ACHN (cell line): Measurements from ENCODE around the gene OR2J3.
"Not testable (repeated sequence)": the region's sequence is repeated elsewhere in the genome, so short reads cannot be mapped to it uniquely, and the experiment has no call there.

Experiments used
- DNase-seq: peaks from one replicate; pipeline ENCODE4 v3.0.0-alpha.2; 2015
- in situ Hi-C: cut with HindIII; loops from 2 replicates; pipeline ENCODE4 v1.10.0; 2017; ENCODE audit warnings: low sequenced_read_pairs, low pct_ligation_motif_present, low pct_unique_long_range_greater_than_20kb

Gene OR2J3

DNA sequence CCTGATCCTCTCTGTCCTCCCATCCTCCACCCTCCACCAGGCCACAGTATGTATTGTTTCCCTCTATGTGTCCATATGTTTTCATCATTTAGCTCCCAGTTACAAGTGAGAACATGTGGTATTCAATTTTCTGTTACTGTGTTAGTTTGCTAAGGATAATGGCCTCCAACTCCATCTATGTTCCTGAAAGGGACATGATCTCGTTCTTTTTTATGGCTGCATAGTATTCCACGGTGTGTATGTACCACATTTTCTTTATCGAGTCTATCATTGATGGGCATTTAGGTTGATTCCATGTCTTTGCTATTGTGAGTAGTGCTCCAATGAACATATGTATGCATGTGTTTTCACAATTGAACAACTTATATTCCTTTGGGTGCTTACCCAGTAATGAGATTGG lies 41.6 kb downstream of the OR2J3 start:
- DNase-seq, in situ Hi-C loops: not testable (repeated sequence)

DNA sequence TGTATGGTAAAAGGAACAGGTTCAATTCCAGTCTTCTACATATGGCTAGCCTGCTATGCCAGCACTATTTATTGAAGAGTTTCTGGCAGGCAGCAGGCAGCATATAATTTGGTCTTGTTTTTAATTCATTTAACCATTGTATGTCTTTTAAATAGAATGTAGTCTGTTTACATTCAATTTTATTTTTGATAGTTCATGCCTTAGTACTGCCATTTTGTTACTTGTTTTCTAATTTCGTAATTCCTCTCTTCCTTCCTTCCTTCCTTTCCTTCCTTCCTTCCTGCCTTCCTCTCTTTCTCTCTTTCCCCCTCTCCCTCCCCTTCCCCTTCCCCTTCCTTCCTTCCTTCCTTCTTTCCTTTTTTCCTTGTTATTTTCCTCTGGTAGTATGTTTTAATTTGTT lies 45.2 kb downstream of the OR2J3 start:
- no peak for DNase-seq
- in situ Hi-C loops: no loop called here

DNA sequence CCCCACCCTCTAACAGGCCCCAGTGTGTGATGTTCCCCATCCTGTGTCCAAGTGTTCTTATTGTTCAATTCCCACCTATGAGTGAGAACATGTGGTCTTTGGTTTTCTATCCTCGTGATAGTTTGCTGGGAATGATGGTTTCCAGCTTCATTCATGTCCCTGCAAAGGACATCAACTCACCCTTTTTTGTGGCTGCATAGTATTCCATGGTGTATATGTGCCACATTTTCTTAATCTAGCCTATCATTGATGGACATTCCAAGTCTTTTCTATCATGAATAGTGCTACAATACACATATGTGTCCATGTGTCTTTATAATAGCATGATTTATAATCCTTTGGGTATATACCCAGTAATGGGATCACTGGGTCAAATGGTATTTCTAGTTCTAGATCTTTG lies 47.3 kb downstream of the OR2J3 start:
- DNase-seq, in situ Hi-C loops: not testable (repeated sequence)

DNA sequence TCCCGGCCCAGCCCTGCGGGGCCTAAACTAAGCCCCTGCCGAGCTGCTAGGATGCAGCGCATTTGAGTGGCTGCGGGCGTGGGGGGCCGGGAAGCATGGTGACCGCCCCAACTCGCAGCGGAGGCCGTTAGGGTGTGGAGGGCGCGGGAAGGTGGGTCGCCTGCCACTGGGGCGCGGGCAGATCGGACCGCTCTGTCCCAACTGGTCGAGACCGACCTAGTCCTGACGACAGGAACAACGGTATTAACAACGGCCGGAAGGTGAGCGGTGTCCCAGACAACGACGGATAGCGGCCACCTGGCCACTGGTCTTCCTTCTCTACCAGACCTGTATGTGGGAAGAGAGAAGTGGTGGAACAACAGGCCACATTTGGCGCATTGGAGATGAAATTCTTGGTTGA lies 52.1 kb downstream of the OR2J3 start:
- in situ Hi-C loops: not testable (repeated sequence)

More for the DNA sequence above, 52.1 kb downstream of the OR2J3 start:
- DNase-seq: not testable (repeated sequence)
